HEK293 (cell line): ENCODE data around the gene ATOSA.

Source experiments
- HOXC10 ChIP-seq: sonication (generic); formaldehyde crosslinking; IDR thresholded peaks from 2 replicates; pipeline ENCODE4 v1.8.1; 2023; ENCODE audit warnings: mild to moderate bottlenecking, missing genetic modification reagents
- IKZF3 ChIP-seq: fragments of 450-650 bp; IDR thresholded peaks from 2 replicates; pipeline ENCODE4 v1.5.0; 2018; ENCODE audit warnings: missing biosample characterization, mild to moderate bottlenecking, missing genetic modification characterization, moderate library complexity
- KLF8 ChIP-seq: fragments of 450-650 bp; formaldehyde crosslinking; IDR thresholded peaks from 2 replicates; pipeline ENCODE4 v1.5.1; 2016; ENCODE audit warnings: missing biosample characterization, missing genetic modification characterization
- KLF9 ChIP-seq: fragments of 450-650 bp; formaldehyde crosslinking; IDR thresholded peaks from 2 replicates; pipeline ENCODE4 v1.5.1; 2016; ENCODE audit warnings: missing biosample characterization, missing genetic modification characterization, low read depth
- MZF1 ChIP-seq: fragments of 450-650 bp; formaldehyde crosslinking; IDR thresholded peaks from 2 replicates; pipeline ENCODE4 v1.5.1; 2017; ENCODE audit warnings: missing biosample characterization, missing genetic modification characterization, borderline replicate concordance
- ZBTB11 ChIP-seq: fragments of 450-650 bp; formaldehyde crosslinking; conservative IDR thresholded peaks from 2 replicates; pipeline ENCODE4 v1.5.1; 2016; ENCODE audit warnings: low read depth, missing biosample characterization, missing genetic modification characterization
- ZBTB17 ChIP-seq: fragments of 450-650 bp; formaldehyde crosslinking; IDR thresholded peaks from 2 replicates; pipeline ENCODE4 v1.5.1; 2016; ENCODE audit warnings: missing biosample characterization, missing genetic modification characterization
- ZBTB20 ChIP-seq: fragments of 450-650 bp; formaldehyde crosslinking; IDR thresholded peaks from 2 replicates; pipeline ENCODE4 v1.5.1; 2016; ENCODE audit warnings: missing biosample characterization, missing genetic modification characterization
- ZBTB21 ChIP-seq: fragments of 450-650 bp; formaldehyde crosslinking; IDR thresholded peaks from 2 replicates; pipeline ENCODE4 v1.5.1; 2017; ENCODE audit warnings: missing biosample characterization, missing genetic modification characterization
- ZBTB48 ChIP-seq: fragments of 450-650 bp; formaldehyde crosslinking; IDR thresholded peaks from 2 replicates; pipeline ENCODE4 v1.5.1; 2016; ENCODE audit warnings: missing biosample characterization, missing genetic modification characterization
- ZNF138 ChIP-seq: fragments of 450-650 bp; formaldehyde crosslinking; IDR thresholded peaks from 2 replicates; pipeline ENCODE4 v1.5.1; 2016; ENCODE audit warnings: missing biosample characterization, missing genetic modification characterization, borderline replicate concordance
- ZNF18 ChIP-seq: fragments of 450-650 bp; formaldehyde crosslinking; IDR thresholded peaks from 2 replicates; pipeline ENCODE4 v1.5.1; 2016; ENCODE audit warnings: missing biosample characterization, missing genetic modification characterization
- ZNF223 ChIP-seq: fragments of 450-650 bp; formaldehyde crosslinking; IDR thresholded peaks from 2 replicates; pipeline ENCODE4 v1.5.1; 2016; ENCODE audit warnings: missing biosample characterization, missing genetic modification characterization
- ZNF292 ChIP-seq: fragments of 450-650 bp; formaldehyde crosslinking; IDR thresholded peaks from 2 replicates; pipeline ENCODE4 v1.5.1; 2016; ENCODE audit warnings: low read depth, missing biosample characterization, missing genetic modification characterization, borderline replicate concordance
- ZNF335 ChIP-seq: fragments of 450-650 bp; formaldehyde crosslinking; conservative IDR thresholded peaks from 2 replicates; pipeline ENCODE4 v1.5.1; 2016; ENCODE audit warnings: missing biosample characterization, missing genetic modification characterization
- ZNF366 ChIP-seq: fragments of 450-650 bp; formaldehyde crosslinking; conservative IDR thresholded peaks from 2 replicates; pipeline ENCODE4 v1.5.1; 2016; ENCODE audit warnings: missing biosample characterization, missing genetic modification characterization
- ZNF404 ChIP-seq: fragments of 450-650 bp; formaldehyde crosslinking; IDR thresholded peaks from 2 replicates; pipeline ENCODE4 v1.5.1; 2017; ENCODE audit warnings: missing biosample characterization, missing genetic modification characterization
- ZNF488 ChIP-seq: fragments of 450-650 bp; formaldehyde crosslinking; IDR thresholded peaks from 2 replicates; pipeline ENCODE4 v1.5.1; 2016; ENCODE audit warnings: missing biosample characterization, missing genetic modification characterization
- ZNF513 ChIP-seq: fragments of 450-650 bp; IDR thresholded peaks from 2 replicates; pipeline ENCODE4 v1.5.1; 2018; ENCODE audit warnings: missing biosample characterization, missing genetic modification characterization
- ZNF544 ChIP-seq: fragments of 450-650 bp; formaldehyde crosslinking; IDR thresholded peaks from 2 replicates; pipeline ENCODE4 v1.5.0; 2017; ENCODE audit warnings: missing biosample characterization, missing genetic modification characterization
- ZNF596 ChIP-seq: fragments of 450-650 bp; IDR thresholded peaks from 2 replicates; pipeline ENCODE4 v1.5.0; 2018; ENCODE audit warnings: missing biosample characterization, mild to moderate bottlenecking, missing genetic modification characterization, moderate library complexity
- ZNF626 ChIP-seq: fragments of 450-650 bp; sonication (Bioruptor Pico); formaldehyde crosslinking; IDR thresholded peaks from 2 replicates; pipeline ENCODE4 v1.5.1; 2018; ENCODE audit warnings: missing biosample characterization, missing genetic modification characterization, inconsistent platforms
- ZNF664 ChIP-seq: fragments of 450-650 bp; formaldehyde crosslinking; IDR thresholded peaks from 2 replicates; pipeline ENCODE4 v1.5.1; 2016; ENCODE audit warnings: missing biosample characterization, missing genetic modification characterization
- ZNF670 ChIP-seq: fragments of 450-650 bp; formaldehyde crosslinking; IDR thresholded peaks from 2 replicates; pipeline ENCODE4 v1.5.1; 2016; ENCODE audit warnings: missing biosample characterization, missing genetic modification characterization, low read depth
- ZNF791 ChIP-seq: fragments of 450-650 bp; formaldehyde crosslinking; IDR thresholded peaks from 2 replicates; pipeline ENCODE4 v1.5.1; 2016; ENCODE audit warnings: missing biosample characterization, missing genetic modification characterization
- TF ChIP-seq, protein P1 (sequence below): fragments of 450-650 bp; formaldehyde crosslinking; IDR thresholded peaks from 2 replicates; pipeline ENCODE4 v1.5.1; 2016; ENCODE audit warnings: missing biosample characterization, missing genetic modification characterization, low read depth

The ATOSA gene

DNA sequence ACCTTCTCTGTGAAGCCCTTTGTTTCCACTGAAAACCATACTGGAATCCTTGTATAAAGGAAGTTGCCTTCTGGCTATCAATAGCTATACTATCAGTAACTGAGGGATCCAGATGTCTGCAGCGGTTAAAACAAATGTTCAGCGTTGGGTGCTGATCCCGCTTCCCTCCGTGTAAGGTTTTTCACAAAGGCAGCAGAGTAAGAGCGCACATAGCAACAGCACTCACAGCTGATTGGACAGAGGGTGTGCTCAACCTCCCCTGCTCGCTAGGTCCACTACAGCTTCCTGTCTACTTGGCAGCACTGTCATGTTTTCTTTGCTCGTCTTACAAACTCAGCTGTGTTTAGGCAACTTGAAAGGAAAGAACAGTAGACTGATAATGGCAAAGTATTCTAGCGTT lies 27.3 kb downstream of the ATOSA start (continued):
- TF ChIP-seq ZBTB17 (tag by site-specific recombination) (peak; percentile 32; the same call in 1 of the 2 replicates), ZBTB48 (tag by site-specific recombination) (no peak), ZNF670 (tag by site-specific recombination) (no peak), IKZF3 (no peak), KLF8 (no peak), ZNF18 (tag by site-specific recombination) (no peak), ZNF513 (tag by site-specific recombination) (no peak), ZNF138 (tag by site-specific recombination) (no peak), ZBTB20 (tag by site-specific recombination) (no peak), ZNF791 (no peak), MZF1 (tag by site-specific recombination) (peak; percentile 25; the same call in 1 of the 2 replicates), HOXC10 (no peak), ZNF488 (no peak), ZNF366 (0 out of 2 replicates have a peak, but pooled peaks have one; percentile 33), ZNF626 (tag by site-specific recombination) (no peak), ZNF292 (tag by site-specific recombination) (no peak), ZNF223 (tag by site-specific recombination) (no peak), ZNF664 (no peak), ZNF404 (tag by site-specific recombination) (no peak), ZNF335 (tag by site-specific recombination) (peak; percentile 67), ZBTB11 (tag by site-specific recombination) (peak; percentile 55), ZNF544 (no peak), ZNF596 (no peak), ZBTB21 (no peak), KLF9 (tag by site-specific recombination) (no peak)
- TF ChIP-seq, protein P1, sequence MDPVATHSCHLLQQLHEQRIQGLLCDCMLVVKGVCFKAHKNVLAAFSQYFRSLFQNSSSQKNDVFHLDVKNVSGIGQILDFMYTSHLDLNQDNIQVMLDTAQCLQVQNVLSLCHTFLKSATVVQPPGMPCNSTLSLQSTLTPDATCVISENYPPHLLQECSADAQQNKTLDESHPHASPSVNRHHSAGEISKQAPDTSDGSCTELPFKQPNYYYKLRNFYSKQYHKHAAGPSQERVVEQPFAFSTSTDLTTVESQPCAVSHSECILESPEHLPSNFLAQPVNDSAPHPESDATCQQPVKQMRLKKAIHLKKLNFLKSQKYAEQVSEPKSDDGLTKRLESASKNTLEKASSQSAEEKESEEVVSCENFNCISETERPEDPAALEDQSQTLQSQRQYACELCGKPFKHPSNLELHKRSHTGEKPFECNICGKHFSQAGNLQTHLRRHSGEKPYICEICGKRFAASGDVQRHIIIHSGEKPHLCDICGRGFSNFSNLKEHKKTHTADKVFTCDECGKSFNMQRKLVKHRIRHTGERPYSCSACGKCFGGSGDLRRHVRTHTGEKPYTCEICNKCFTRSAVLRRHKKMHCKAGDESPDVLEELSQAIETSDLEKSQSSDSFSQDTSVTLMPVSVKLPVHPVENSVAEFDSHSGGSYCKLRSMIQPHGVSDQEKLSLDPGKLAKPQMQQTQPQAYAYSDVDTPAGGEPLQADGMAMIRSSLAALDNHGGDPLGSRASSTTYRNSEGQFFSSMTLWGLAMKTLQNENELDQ (tag by site-specific recombination) = no peak
